Activated CD4-positive, alpha-beta T cell treated with anti-CD3 and anti-CD28 coated beads, Interleukin-2, amount 10 ng/mL, durations not matched to agents 7 days and 5 days (primary cell): Measurements from ENCODE around the gene C9orf72. TPM values are rescaled to one million over a fixed set of nuclear protein-coding genes. Genes with fewer than 3 reads are reported as not detected.

Experiments used
- CTCF ChIA-PET: fragments of 350-600 bp; sonication (Branson Sonifier 250); formaldehyde crosslinking; loops from one replicate; lab custom pipeline; 2021; ENCODE audit warnings: antibody characterized with exemption; lab: Charles Lee
- POLR2A ChIA-PET: fragments of 350-600 bp; sonication (Branson Sonifier 250); formaldehyde crosslinking; loops from one replicate; lab custom pipeline; 2021; ENCODE audit warnings: antibody characterized with exemption; lab: Charles Lee
- DNase-seq: peaks from one replicate; pipeline ENCODE4 v3.0.0-alpha.2; 2020
- H3K27ac Mint-ChIP-seq: one replicate; pipeline ENCODE4 v1.8.0; 2021; ENCODE audit warnings: mild to moderate bottlenecking, moderate library complexity, mixed read lengths
- H3K27me3 Mint-ChIP-seq: one replicate; pipeline ENCODE4 v1.8.0; 2021; ENCODE audit warnings: mixed read lengths
- H3K36me3 Mint-ChIP-seq: one replicate; pipeline ENCODE4 v1.8.0; 2021; ENCODE audit warnings: low read depth, mixed read lengths
- H3K4me1 Mint-ChIP-seq: one replicate; pipeline ENCODE4 v1.8.0; 2021; ENCODE audit warnings: mixed read lengths
- H3K4me3 Mint-ChIP-seq: one replicate; pipeline ENCODE4 v1.8.0; 2021; ENCODE audit warnings: mild to moderate bottlenecking, moderate library complexity, mixed read lengths
- H3K9me3 Mint-ChIP-seq: one replicate; pipeline ENCODE4 v1.8.0; 2021; ENCODE audit warnings: mixed read lengths
- total RNA-seq, 2 experiments: library from RNA; stranded (reverse); gene quantifications; one replicate each; pipeline ENCODE4 v1.2.3, GENCODE V29; 2021

C9orf72 gene
- total RNA-seq, 2 experiments from 2014 or later = 12.9 to 13.3 TPM

GRCh38 chr9:27599102-27599869 lies 26.0 kb upstream of the C9orf72 start:
- Mint-ChIP-seq H3K4me1 (no peaks in the 10 kb centered on the region), H3K27me3 (peaks cover 3% of the 10 kb centered on the region), H3K27ac (no peak overlapping the region), H3K36me3 (no peaks in the 10 kb centered on the region), H3K4me3 (no peak overlapping the region), H3K9me3 (no peaks in the 10 kb centered on the region)
- ChIA-PET POLR2A (no interaction called here), CTCF (no interaction called here)
- DNase-seq = no peak

GRCh38 chr9:27595733-27596132 lies 22.5 kb upstream of the C9orf72 start:
- peaks cover 17% of the 10 kb centered on the region for H3K27me3 Mint-ChIP-seq
- no peak overlapping the region for H3K27ac Mint-ChIP-seq
- H3K4me3 Mint-ChIP-seq = no peak overlapping the region
- H3K9me3 Mint-ChIP-seq = no peaks in the 10 kb centered on the region
- ChIA-PET CTCF (no interaction called here), POLR2A (no interaction called here)
- H3K4me1 Mint-ChIP-seq = no peaks in the 10 kb centered on the region
- no peaks in the 10 kb centered on the region for H3K36me3 Mint-ChIP-seq
- no peak for DNase-seq

- H3K9me3 Mint-ChIP-seq = no peaks in the 10 kb centered on the region
These were observed 18.4 kb upstream of the C9orf72 start for GRCh38 chr9:27591672-27592071.

GRCh38 chr9:27591093-27591492 lies 17.8 kb upstream of the C9orf72 start:
- CTCF ChIA-PET = no interaction called here
- no peak for DNase-seq

More at GRCh38 chr9:27591672-27592071, 18.4 kb upstream of the C9orf72 start:
- no peaks in the 10 kb centered on the region for H3K4me1 Mint-ChIP-seq
- peaks cover 26% of the 10 kb centered on the region for H3K27me3 Mint-ChIP-seq
- no peak overlapping the region for H3K4me3 Mint-ChIP-seq
- no peak for DNase-seq
- no peak overlapping the region for H3K27ac Mint-ChIP-seq
- POLR2A ChIA-PET = no interaction called here
- CTCF ChIA-PET = no interaction called here
- H3K36me3 Mint-ChIP-seq = no peaks in the 10 kb centered on the region

GRCh38 chr9:27590651-27591050 lies 17.4 kb upstream of the C9orf72 start:
- no peaks in the 10 kb centered on the region for H3K36me3 Mint-ChIP-seq
- no peak overlapping the region for H3K4me3 Mint-ChIP-seq
- no peak for DNase-seq
- POLR2A ChIA-PET = no interaction called here
- no peak overlapping the region for H3K27ac Mint-ChIP-seq
- CTCF ChIA-PET = no interaction called here
- H3K27me3 Mint-ChIP-seq = peaks cover 27% of the 10 kb centered on the region
- no peaks in the 10 kb centered on the region for H3K9me3 Mint-ChIP-seq
- H3K4me1 Mint-ChIP-seq = no peaks in the 10 kb centered on the region

More at GRCh38 chr9:27591093-27591492, 17.8 kb upstream of the C9orf72 start:
- POLR2A ChIA-PET = no interaction called here
- Mint-ChIP-seq H3K36me3 (no peaks in the 10 kb centered on the region), H3K4me3 (no peak overlapping the region), H3K4me1 (no peaks in the 10 kb centered on the region), H3K27ac (no peak overlapping the region), H3K27me3 (peaks cover 27% of the 10 kb centered on the region), H3K9me3 (no peaks in the 10 kb centered on the region)

- Mint-ChIP-seq H3K27ac (no peak overlapping the region), H3K4me1 (no peaks in the 10 kb centered on the region), H3K36me3 (no peaks in the 10 kb centered on the region), H3K9me3 (no peaks in the 10 kb centered on the region), H3K4me3 (no peak overlapping the region), H3K27me3 (peaks cover 27% of the 10 kb centered on the region)
- no peak for DNase-seq
- ChIA-PET POLR2A (no interaction called here), CTCF (interaction anchor here (1.1 kb wide), 1 partner anchor 21 kb away, joined by 3 read pairs; no protein-coding TSS in a partner anchor)
These were observed 16.2 kb upstream of the C9orf72 start for GRCh38 chr9:27589462-27589861.

- ChIA-PET POLR2A (no interaction called here), CTCF (no interaction called here)
- H3K27ac Mint-ChIP-seq = no peak overlapping the region
- no peak overlapping the region for H3K4me3 Mint-ChIP-seq
- H3K9me3 Mint-ChIP-seq = no peaks in the 10 kb centered on the region
- H3K27me3 Mint-ChIP-seq = peaks cover 16% of the 10 kb centered on the region
- H3K4me1 Mint-ChIP-seq = no peaks in the 10 kb centered on the region
- H3K36me3 Mint-ChIP-seq = no peaks in the 10 kb centered on the region
- no peak for DNase-seq
These were observed 13.0 kb upstream of the C9orf72 start for GRCh38 chr9:27586304-27586703.

GRCh38 chr9:27584931-27585330 lies 11.7 kb upstream of the C9orf72 start:
- Mint-ChIP-seq H3K9me3 (no peaks in the 10 kb centered on the region), H3K36me3 (no peaks in the 10 kb centered on the region), H3K4me3 (no peak overlapping the region), H3K4me1 (no peaks in the 10 kb centered on the region), H3K27me3 (peaks cover 17% of the 10 kb centered on the region), H3K27ac (no peak overlapping the region)
- DNase-seq = no peak
- CTCF ChIA-PET = no interaction called here
- POLR2A ChIA-PET = no interaction called here

- peaks cover 9% of the 10 kb centered on the region for H3K9me3 Mint-ChIP-seq
- ChIA-PET POLR2A (no interaction called here), CTCF (no interaction called here)
- H3K4me1 Mint-ChIP-seq = no peaks in the 10 kb centered on the region
- no peak for DNase-seq
- H3K4me3 Mint-ChIP-seq = no peak overlapping the region
- peaks cover 18% of the 10 kb centered on the region for H3K27me3 Mint-ChIP-seq
- H3K27ac Mint-ChIP-seq = no peak overlapping the region
- H3K36me3 Mint-ChIP-seq = no peaks in the 10 kb centered on the region
These were observed 9.5 kb upstream of the C9orf72 start for GRCh38 chr9:27582794-27583193.

- Mint-ChIP-seq H3K4me1 (no peaks in the 10 kb centered on the region), H3K27me3 (peaks cover 14% of the 10 kb centered on the region), H3K9me3 (peaks cover 9% of the 10 kb centered on the region), H3K4me3 (no peak overlapping the region), H3K27ac (no peak overlapping the region), H3K36me3 (no peaks in the 10 kb centered on the region)
- no peak for DNase-seq
- POLR2A ChIA-PET = no interaction called here
- CTCF ChIA-PET = no interaction called here
These were observed 8.5 kb upstream of the C9orf72 start for GRCh38 chr9:27581826-27582225.

- H3K27me3 Mint-ChIP-seq = peaks cover 4% of the 10 kb centered on the region
- H3K36me3 Mint-ChIP-seq = peaks cover 2% of the 10 kb centered on the region
- ChIA-PET CTCF (interaction anchor here (0.7 to 1.3 kb wide), 4 partner anchors 11 to 17 kb away, joined by 3 to 4 read pairs (median 3); no protein-coding TSS in a partner anchor), POLR2A (no interaction called here)
- peak overlapping the region; percentile 90 for H3K4me3 Mint-ChIP-seq
- peaks cover 9% of the 10 kb centered on the region for H3K9me3 Mint-ChIP-seq
- peak overlapping the region; percentile 100 for H3K27ac Mint-ChIP-seq
- peaks cover 31% of the 10 kb centered on the region for H3K4me1 Mint-ChIP-seq
- DNase-seq = peak; percentile 99
These were observed 631 bp upstream of the C9orf72 start for GRCh38 chr9:27573634-27574590.

- DNase-seq = peak; percentile 66
- peak overlapping the region; percentile 100 for H3K27ac Mint-ChIP-seq
- H3K9me3 Mint-ChIP-seq = no peaks in the 10 kb centered on the region
- POLR2A ChIA-PET = no interaction called here
- peaks cover 32% of the 10 kb centered on the region for H3K4me1 Mint-ChIP-seq
- peak overlapping the region; percentile 90 for H3K4me3 Mint-ChIP-seq
- H3K27me3 Mint-ChIP-seq = no peaks in the 10 kb centered on the region
- H3K36me3 Mint-ChIP-seq = peaks cover 4% of the 10 kb centered on the region
- CTCF ChIA-PET = interaction anchor here (0.8 to 1.3 kb wide), 4 partner anchors 10 to 194 kb away, joined by 3 read pairs; no protein-coding TSS in a partner anchor
These were observed 739 bp downstream of the C9orf72 start for GRCh38 chr9:27572566-27572917.

GRCh38 chr9:27572061-27572460 lies 1.2 kb downstream of the C9orf72 start:
- H3K9me3 Mint-ChIP-seq = no peaks in the 10 kb centered on the region
- H3K36me3 Mint-ChIP-seq = peaks cover 9% of the 10 kb centered on the region
- H3K4me3 Mint-ChIP-seq = peak overlapping the region; percentile 90
- no peak for DNase-seq
- H3K27me3 Mint-ChIP-seq = no peaks in the 10 kb centered on the region
- ChIA-PET POLR2A (no interaction called here), CTCF (interaction anchor here (0.9 to 1.3 kb wide), 3 partner anchors 12 to 193 kb away, joined by 3 read pairs; no protein-coding TSS in a partner anchor)
- H3K27ac Mint-ChIP-seq = peak overlapping the region; percentile 100
- H3K4me1 Mint-ChIP-seq = peaks cover 35% of the 10 kb centered on the region
